T-helper 17 cell (primary cell): ENCODE measurements around the gene SMTN. TPM values are rescaled to one million over a fixed set of nuclear protein-coding genes. Genes with fewer than 3 reads are reported as not detected.

ENCODE experiments used
- ATAC-seq: fragments of 150-1000 bp; cut with Tn5 transposase; 2 replicates; pipeline ENCODE4 v1.10.0; 2021; ENCODE audit warnings: mild to moderate bottlenecking, moderate library complexity
- DNase-seq, 3 donors: peaks; one replicate each; pipeline versions ENCODE4 v3.0.0 to v3.0.0-alpha.2; 2020 to 2021
- H3K9me3 ChIP-seq: one replicate; pipeline ENCODE4 v1.7.0; 2013; ENCODE audit warnings: low read length, mild to moderate bottlenecking; ENCODE audit not compliant: control insufficient read depth, poor library complexity, severe bottlenecking
- H3K27ac Mint-ChIP-seq: one replicate; pipeline ENCODE4 v1.8.0; 2022; ENCODE audit warnings: mild to moderate bottlenecking, moderate library complexity, mixed read lengths
- H3K27me3 Mint-ChIP-seq: one replicate; pipeline ENCODE4 v1.8.0; 2022; ENCODE audit warnings: mixed read lengths
- H3K36me3 Mint-ChIP-seq: one replicate; pipeline ENCODE4 v1.8.0; 2022; ENCODE audit warnings: low read depth, mixed read lengths
- H3K4me1 Mint-ChIP-seq: one replicate; pipeline ENCODE4 v1.8.0; 2022; ENCODE audit warnings: mild to moderate bottlenecking, mixed read lengths
- H3K4me3 Mint-ChIP-seq: one replicate; pipeline ENCODE4 v1.8.0; 2022; ENCODE audit warnings: mild to moderate bottlenecking, moderate library complexity, mixed read lengths
- total RNA-seq, 4 donors: library from RNA in 2 of 4; stranded (reverse) in 2 of 4; gene quantifications; one replicate each; pipeline ENCODE4 v1.2.3 and lab custom pipeline; 2022 to 2026

The SMTN gene
- total RNA-seq, 2 donors from 2014 or later: 1.8 to 4.9 TPM

DNA sequence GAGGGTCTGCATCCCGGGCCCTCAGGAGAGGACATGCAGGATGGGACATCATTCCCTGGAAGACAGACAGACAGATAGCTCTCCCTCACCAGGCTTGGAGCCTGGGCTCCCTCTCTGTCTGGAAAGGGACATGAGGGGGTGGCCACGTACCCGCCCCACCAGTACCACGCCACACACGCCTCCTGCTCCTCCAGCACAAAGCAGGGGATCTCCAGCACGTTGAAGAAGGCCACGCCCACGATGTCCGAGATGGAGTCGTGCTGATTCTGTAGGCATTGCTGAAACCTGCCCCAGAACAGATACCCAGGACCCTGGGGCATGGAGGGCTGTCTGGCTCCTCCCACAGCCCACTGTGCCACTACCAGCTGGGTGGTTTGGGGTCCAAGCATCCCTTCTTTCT is 57.0 kb downstream of the SMTN start:
- Mint-ChIP-seq H3K27me3 (peaks cover 6% of the 10 kb centered on the region), H3K27ac (no peak overlapping the region), H3K36me3 (no peaks in the 10 kb centered on the region), H3K4me3 (no peak overlapping the region), H3K4me1 (no peaks in the 10 kb centered on the region)
- no peak for DNase-seq
- no peaks in the 10 kb centered on the region for H3K9me3 ChIP-seq
- no peak for ATAC-seq

- no peak for DNase-seq
- H3K27me3 Mint-ChIP-seq: peaks cover 6% of the 10 kb centered on the region
- ATAC-seq: no peak
Observed at GRCh38 chr22:31139066-31139465, 57.9 kb downstream of the SMTN start.

GRCh38 chr22:31139866-31140716 is 59.0 kb downstream of the SMTN start, which contains the start of gene PLA2G3:
TSS of gene PLA2G3 (minus strand) at chr22:31140508. CDS start at chr22:31140354, 154 bp downstream.
- no peak for ATAC-seq
- H3K27ac Mint-ChIP-seq: no peak within 1 kb of the TSS

More at GRCh38 chr22:31139066-31139465, 57.9 kb downstream of the SMTN start:
- no peaks in the 10 kb centered on the region for H3K9me3 ChIP-seq
- H3K27ac Mint-ChIP-seq: no peak overlapping the region
- H3K4me1 Mint-ChIP-seq: no peaks in the 10 kb centered on the region
- no peak overlapping the region for H3K4me3 Mint-ChIP-seq
- no peaks in the 10 kb centered on the region for H3K36me3 Mint-ChIP-seq

DNA sequence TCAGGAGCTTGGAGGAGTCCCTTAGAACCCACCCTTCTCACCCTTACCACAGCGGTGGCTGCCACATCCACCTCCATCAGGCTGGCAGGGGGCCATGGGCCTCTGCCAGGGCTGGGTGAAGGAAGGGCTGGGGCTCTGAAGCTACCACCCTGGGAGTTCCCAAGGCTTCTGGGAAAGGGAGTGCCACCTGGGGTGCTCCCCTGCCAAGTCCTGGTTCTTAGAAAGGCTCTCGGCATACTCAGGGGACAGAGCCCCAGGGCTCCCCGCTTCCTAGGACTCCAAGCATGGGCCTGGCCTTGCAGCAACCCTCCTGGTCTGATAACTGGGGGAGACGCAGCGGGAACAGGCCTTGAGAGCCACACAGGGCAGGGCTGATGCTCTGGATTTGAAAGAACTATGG is 59.6 kb downstream of the SMTN start:
- Mint-ChIP-seq H3K4me3 (no peak overlapping the region), H3K4me1 (no peaks in the 10 kb centered on the region), H3K27me3 (peaks cover 6% of the 10 kb centered on the region), H3K36me3 (no peaks in the 10 kb centered on the region), H3K27ac (no peak overlapping the region)
- no peak for DNase-seq
- H3K9me3 ChIP-seq: no peaks in the 10 kb centered on the region
- ATAC-seq: no peak

More at GRCh38 chr22:31139866-31140716, 59.0 kb downstream of the SMTN start, which contains the start of gene PLA2G3:
- no peak within 1 kb of the TSS for H3K4me3 Mint-ChIP-seq
- no peaks in the 10 kb centered on the region for H3K36me3 Mint-ChIP-seq
- no peaks in the 10 kb centered on the region for H3K4me1 Mint-ChIP-seq
- peaks cover 6% of the 10 kb centered on the region for H3K27me3 Mint-ChIP-seq
- DNase-seq: no peak
- no peaks in the 10 kb centered on the region for H3K9me3 ChIP-seq

DNA sequence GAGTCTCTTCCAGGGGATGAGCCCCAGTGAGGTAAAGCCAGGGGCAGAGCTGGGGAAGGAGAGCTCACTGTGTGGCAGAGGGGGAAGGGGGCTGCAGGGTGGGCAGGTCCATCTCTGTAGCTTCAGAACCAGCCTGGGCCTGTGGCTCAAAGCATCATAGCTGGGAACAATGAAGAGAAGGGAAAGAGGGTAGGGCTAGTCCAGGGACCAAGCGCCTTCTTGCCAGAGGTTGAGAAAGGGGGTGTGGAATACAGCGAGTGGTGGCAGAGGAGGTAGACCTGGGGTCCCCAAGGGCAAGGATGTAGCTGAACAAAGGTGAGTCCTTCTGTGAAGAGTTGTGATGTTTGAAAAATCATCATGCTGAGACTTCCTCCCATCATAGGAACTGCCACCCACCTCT is 60.4 kb downstream of the SMTN start:
- ATAC-seq: no peak
- no peaks in the 10 kb centered on the region for H3K9me3 ChIP-seq
- Mint-ChIP-seq H3K4me1 (no peaks in the 10 kb centered on the region), H3K36me3 (no peaks in the 10 kb centered on the region), H3K27me3 (peaks cover 6% of the 10 kb centered on the region), H3K27ac (no peak overlapping the region), H3K4me3 (no peak overlapping the region)
- no peak for DNase-seq

GRCh38 chr22:31142285-31142684 is 61.2 kb downstream of the SMTN start:
- DNase-seq (no peak), ATAC-seq (no peak)
- no peaks in the 10 kb centered on the region for H3K36me3 Mint-ChIP-seq
- H3K4me1 Mint-ChIP-seq: no peaks in the 10 kb centered on the region
- no peaks in the 10 kb centered on the region for H3K9me3 ChIP-seq
- H3K4me3 Mint-ChIP-seq: no peak overlapping the region
- H3K27ac Mint-ChIP-seq: no peak overlapping the region
- peaks cover 6% of the 10 kb centered on the region for H3K27me3 Mint-ChIP-seq

DNA sequence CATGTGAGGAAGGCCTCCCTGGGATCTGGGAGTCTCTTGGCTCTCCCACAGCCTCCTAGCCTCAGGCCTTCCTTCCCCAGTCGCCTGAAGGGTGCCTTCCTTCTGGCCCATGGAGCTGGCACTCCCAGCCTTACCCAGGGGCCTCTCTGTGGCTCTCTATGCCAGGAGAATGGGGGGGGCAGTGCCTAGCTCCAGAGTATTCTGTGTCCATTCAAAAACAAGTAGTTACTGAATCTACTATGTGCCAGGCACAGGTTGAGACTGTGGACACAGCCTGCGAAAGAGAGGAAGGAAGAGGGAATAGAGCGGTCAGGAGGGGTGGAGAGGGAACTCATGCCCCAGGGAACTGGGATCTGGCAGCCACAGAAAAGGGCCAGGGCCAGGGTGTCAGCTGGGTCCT is 61.9 kb downstream of the SMTN start:
- H3K4me1 Mint-ChIP-seq: no peaks in the 10 kb centered on the region

DNA sequence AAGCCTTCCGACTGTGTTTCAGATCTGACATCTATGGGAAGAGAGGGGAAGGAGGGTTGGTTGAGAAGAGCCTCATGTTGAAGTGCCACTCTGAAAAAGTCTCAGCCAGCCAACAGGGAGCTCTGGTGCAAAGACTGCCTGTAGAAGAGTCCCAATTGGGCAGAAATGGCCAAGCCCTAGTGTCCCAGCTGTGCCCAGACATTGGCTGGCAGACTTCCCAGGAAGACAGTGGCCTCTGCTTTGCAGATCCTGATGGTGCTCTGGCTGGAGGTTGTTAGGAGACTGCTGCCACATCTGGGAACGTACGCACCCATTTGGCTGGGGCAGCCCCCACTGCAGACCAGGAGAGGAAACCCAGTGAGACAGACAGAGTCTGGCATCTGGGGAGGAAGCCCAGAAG is 62.4 kb downstream of the SMTN start:
- Mint-ChIP-seq H3K27ac (no peak overlapping the region), H3K4me1 (no peaks in the 10 kb centered on the region), H3K4me3 (no peak overlapping the region), H3K27me3 (peaks cover 6% of the 10 kb centered on the region), H3K36me3 (no peaks in the 10 kb centered on the region)
- no peak for DNase-seq
- no peaks in the 10 kb centered on the region for H3K9me3 ChIP-seq
- ATAC-seq: no peak

More for the DNA sequence above, 61.9 kb downstream of the SMTN start:
- H3K9me3 ChIP-seq: no peaks in the 10 kb centered on the region
- Mint-ChIP-seq H3K27ac (no peak overlapping the region), H3K4me3 (no peak overlapping the region), H3K27me3 (peaks cover 6% of the 10 kb centered on the region), H3K36me3 (no peaks in the 10 kb centered on the region)
- no peak for ATAC-seq
- no peak for DNase-seq

DNA sequence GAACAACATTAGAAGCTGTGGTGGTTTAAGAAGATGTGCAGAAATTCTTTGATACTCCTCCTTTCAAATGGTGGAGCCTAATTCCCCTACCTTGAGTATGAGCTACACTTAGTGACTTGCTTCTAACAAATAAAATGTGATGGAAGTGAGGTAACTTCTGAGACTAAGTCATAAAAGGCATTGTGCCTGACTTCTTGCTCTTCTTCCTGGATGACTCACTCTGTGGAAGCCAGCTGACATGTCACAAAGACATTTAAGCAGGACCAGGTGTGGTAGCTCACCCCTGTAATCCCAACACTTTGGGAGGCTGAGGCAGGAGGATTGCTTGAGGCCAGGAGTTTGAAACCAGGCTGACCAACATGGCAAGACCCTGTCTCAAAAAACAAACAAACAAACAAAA is 63.1 kb downstream of the SMTN start:
- no peaks in the 10 kb centered on the region for H3K9me3 ChIP-seq
- H3K4me1 Mint-ChIP-seq: no peaks in the 10 kb centered on the region
- H3K27ac Mint-ChIP-seq: no peak overlapping the region
- no peaks in the 10 kb centered on the region for H3K36me3 Mint-ChIP-seq
- no peak overlapping the region for H3K4me3 Mint-ChIP-seq
- DNase-seq (no peak), ATAC-seq (no peak)
- peaks cover 7% of the 10 kb centered on the region for H3K27me3 Mint-ChIP-seq

GRCh38 chr22:31148488-31148887 is 67.4 kb downstream of the SMTN start:
- H3K36me3 Mint-ChIP-seq: no peaks in the 10 kb centered on the region
- no peaks in the 10 kb centered on the region for H3K9me3 ChIP-seq
- no peak overlapping the region for H3K27ac Mint-ChIP-seq
- H3K4me3 Mint-ChIP-seq: no peak overlapping the region
- DNase-seq (no peak), ATAC-seq (no peak)
- no peaks in the 10 kb centered on the region for H3K4me1 Mint-ChIP-seq
- H3K27me3 Mint-ChIP-seq: peaks cover 21% of the 10 kb centered on the region

GRCh38 chr22:31148953-31149627 is 68.0 kb downstream of the SMTN start:
- ATAC-seq (peak; percentile 46), DNase-seq (no peak)
- Mint-ChIP-seq H3K4me1 (no peaks in the 10 kb centered on the region), H3K36me3 (no peaks in the 10 kb centered on the region), H3K27ac (no peak overlapping the region), H3K4me3 (no peak overlapping the region), H3K27me3 (peaks cover 22% of the 10 kb centered on the region)
- no peaks in the 10 kb centered on the region for H3K9me3 ChIP-seq

DNA sequence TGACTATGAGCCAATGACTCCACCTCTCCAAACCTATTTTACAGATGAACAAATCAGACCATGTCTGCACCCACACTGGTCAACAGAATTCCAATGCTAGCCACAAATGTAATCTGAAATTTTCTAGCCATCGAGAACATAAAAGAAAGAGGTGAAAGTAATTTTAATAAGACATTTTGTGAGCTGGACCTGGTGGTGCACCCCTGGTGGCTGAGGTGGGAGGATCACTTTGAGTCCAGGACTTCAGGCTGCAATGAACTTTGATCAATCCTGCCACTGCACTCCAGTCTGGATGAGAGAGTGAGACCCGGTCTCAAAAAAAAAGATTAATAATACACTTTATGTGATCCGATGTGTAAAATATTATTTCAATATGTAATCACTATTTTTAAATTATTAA is 69.5 kb downstream of the SMTN start:
- no peak for DNase-seq
- H3K9me3 ChIP-seq: no peaks in the 10 kb centered on the region
- ATAC-seq: no peak
- no peak overlapping the region for H3K27ac Mint-ChIP-seq
- no peak overlapping the region for H3K4me3 Mint-ChIP-seq
- peaks cover 22% of the 10 kb centered on the region for H3K27me3 Mint-ChIP-seq
- no peaks in the 10 kb centered on the region for H3K36me3 Mint-ChIP-seq
- H3K4me1 Mint-ChIP-seq: no peaks in the 10 kb centered on the region

DNA sequence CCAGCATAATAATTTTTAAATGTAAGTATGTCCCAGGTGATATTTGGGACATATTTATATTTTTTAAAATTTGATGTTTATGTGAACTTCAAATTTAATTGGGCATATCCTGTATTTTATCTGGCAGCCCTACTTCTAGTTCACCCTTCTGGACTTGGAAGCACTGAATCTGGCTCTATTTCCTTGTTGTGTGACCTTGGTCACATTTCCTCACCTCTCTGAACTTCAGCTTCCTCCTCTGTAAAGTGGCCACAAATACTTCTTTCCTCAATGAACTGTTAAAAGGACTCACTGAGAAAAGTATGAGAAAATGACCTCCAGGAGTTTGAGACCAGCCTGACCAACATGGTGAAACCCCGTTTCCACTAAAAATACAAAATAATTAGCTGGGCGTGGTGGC is 70.8 kb downstream of the SMTN start:
- Mint-ChIP-seq H3K4me1 (no peaks in the 10 kb centered on the region), H3K27ac (no peak overlapping the region), H3K36me3 (no peaks in the 10 kb centered on the region), H3K27me3 (peaks cover 22% of the 10 kb centered on the region), H3K4me3 (no peak overlapping the region)
- no peaks in the 10 kb centered on the region for H3K9me3 ChIP-seq
- DNase-seq (no peak), ATAC-seq (no peak)
